Effector memory CD4-positive, alpha-beta T cell (primary cell): ENCODE measurements around the gene FAM131A.

Experiments used
- DNase-seq, 3 donors: peaks; one replicate each; pipeline ENCODE4 v3.0.0-alpha.2; 2020
- H3K27ac ChIP-seq: 2 replicates; pipeline ENCODE4 v1.7.0; 2013; ENCODE audit warnings: mild to moderate bottlenecking, low read length, moderate library complexity; ENCODE audit not compliant: insufficient read depth, poor library complexity, severe bottlenecking
- H3K27me3 ChIP-seq: replicated peaks from 2 replicates; pipeline ENCODE4 v1.7.0; 2013; ENCODE audit warnings: mild to moderate bottlenecking, low read length; ENCODE audit not compliant: insufficient read depth, control insufficient read depth, poor library complexity, severe bottlenecking
- H3K36me3 ChIP-seq: 2 replicates; pipeline ENCODE4 v1.7.0; 2013; ENCODE audit warnings: mild to moderate bottlenecking, low read length, moderate library complexity; ENCODE audit not compliant: control insufficient read depth, insufficient read depth
- H3K4me1 ChIP-seq: 2 replicates; pipeline ENCODE4 v1.7.0; 2013; ENCODE audit warnings: low read length, mild to moderate bottlenecking; ENCODE audit not compliant: control insufficient read depth, insufficient read depth, poor library complexity, severe bottlenecking
- H3K4me3 ChIP-seq: 2 replicates; pipeline ENCODE4 v1.7.0; 2013; ENCODE audit warnings: low read length, low read depth, mild to moderate bottlenecking; ENCODE audit not compliant: insufficient read depth, poor library complexity, severe bottlenecking
- H3K9me3 ChIP-seq: 2 replicates; pipeline ENCODE4 v1.7.0; 2013; ENCODE audit warnings: mild to moderate bottlenecking, low read length, moderate library complexity; ENCODE audit not compliant: control insufficient read depth

Gene FAM131A

DNA sequence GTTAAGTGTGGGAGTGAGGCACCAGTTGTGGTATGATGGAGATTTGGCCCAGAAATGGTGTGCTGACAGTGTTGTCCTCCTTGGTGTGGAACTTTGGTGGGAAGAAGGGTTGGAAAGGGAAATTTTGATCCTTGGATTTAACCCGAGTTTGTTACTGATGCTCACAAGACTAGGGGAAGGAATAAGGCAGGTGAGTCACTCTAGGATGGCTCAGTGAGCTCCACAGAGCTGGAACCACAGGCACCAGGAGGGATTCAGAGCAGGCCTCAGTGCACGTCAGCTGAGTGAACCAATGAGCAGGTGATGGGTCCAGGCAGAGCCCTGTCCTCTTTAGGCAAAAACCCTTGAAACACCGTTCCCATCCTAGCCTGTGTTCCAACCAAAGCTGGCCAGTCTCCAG is 53.9 kb downstream of the FAM131A start:
- H3K36me3 ChIP-seq = no peaks in the 10 kb centered on the region
- no peaks in the 10 kb centered on the region for H3K4me1 ChIP-seq
- H3K9me3 ChIP-seq = no peaks in the 10 kb centered on the region
- H3K27ac ChIP-seq = no peak overlapping the region
- H3K27me3 ChIP-seq = no peaks in the 10 kb centered on the region
- H3K4me3 ChIP-seq = no peak overlapping the region
- no peak for DNase-seq

DNA sequence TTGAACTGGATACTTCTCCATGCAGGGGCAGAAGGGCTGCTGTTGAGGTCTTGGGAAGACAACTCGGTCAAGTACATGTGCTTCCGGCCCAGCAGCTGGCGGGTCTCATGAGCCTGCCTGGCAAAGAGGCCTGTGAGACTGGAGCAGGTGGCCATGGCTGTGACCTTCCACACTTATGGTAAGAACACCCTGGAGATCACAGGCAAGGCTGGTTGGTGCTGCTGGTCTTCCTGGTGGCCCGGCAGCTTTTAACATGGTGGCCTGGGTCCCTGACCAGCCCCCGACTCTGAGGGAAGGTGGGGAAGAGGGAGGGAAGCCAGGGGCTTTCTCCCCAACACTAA is 57.9 kb downstream of the FAM131A start:
- DNase-seq = no peak
- H3K36me3 ChIP-seq = no peaks in the 10 kb centered on the region
- H3K27ac ChIP-seq = no peak overlapping the region
- H3K4me3 ChIP-seq = no peak overlapping the region
- H3K4me1 ChIP-seq = no peaks in the 10 kb centered on the region
- H3K9me3 ChIP-seq = no peaks in the 10 kb centered on the region
- H3K27me3 ChIP-seq = no peaks in the 10 kb centered on the region
